NB4 (cell line): ENCODE measurements around the gene PPIL6.

Source experiments
- DNase-seq: peaks from one replicate; pipeline ENCODE4 v3.0.0; 2010; ENCODE audit warnings: low read depth
- H3K4me3 ChIP-seq: one replicate; pipeline ENCODE4 v1.5.1; 2011; ENCODE audit warnings: mild to moderate bottlenecking, low read depth, low read length, moderate library complexity
- CTCF ChIP-seq: IDR thresholded peaks from one replicate; pipeline ENCODE4 v1.5.1; 2012; ENCODE audit warnings: low read depth, low read length
- MAX ChIP-seq: IDR thresholded peaks from 2 replicates; pipeline ENCODE4 v1.6.1; 2011; ENCODE audit warnings: low read depth, low read length
- MYC ChIP-seq: IDR thresholded peaks from 2 replicates; pipeline ENCODE4 v1.6.1; 2011; ENCODE audit warnings: low read depth, low read length
- POLR2A ChIP-seq: IDR thresholded peaks from 2 replicates; pipeline ENCODE4 v1.6.1; 2011; ENCODE audit warnings: mild to moderate bottlenecking; ENCODE audit not compliant: insufficient read length; ENCODE audit errors: extremely low read depth

The PPIL6 gene

GRCh38 chr6:109383438-109383940, 56.9 kb downstream of the PPIL6 start:
- no peak; the same call in 1 of the 2 replicates for TF ChIP-seq MAX
- TF ChIP-seq MYC = no peak
- no peak for TF ChIP-seq POLR2A
- no peak for TF ChIP-seq CTCF
- H3K4me3 ChIP-seq = peak overlapping the region; percentile 86
- peak; percentile 28 for DNase-seq

GRCh38 chr6:109382576-109383437, 57.6 kb downstream of the PPIL6 start:
- TF ChIP-seq POLR2A = peak; percentile 43
- peak; percentile 97 for TF ChIP-seq MAX
- peak; percentile 89 for TF ChIP-seq MYC
- peak; percentile 50 for TF ChIP-seq CTCF
- peak; percentile 98 for DNase-seq
- H3K4me3 ChIP-seq = peak overlapping the region; percentile 86

GRCh38 chr6:109381747-109382575, 58.5 kb downstream of the PPIL6 start, which contains the start of gene CD164:
CD164 (minus strand) TSS chr6:109382467; CDS start chr6:109382378, 89 bp downstream.
- TF ChIP-seq MYC (peak; percentile 88), CTCF (no peak), MAX (peak; percentile 87), POLR2A (peak; percentile 90)
- DNase-seq = peak; percentile 98
- H3K4me3 ChIP-seq = peak within 1 kb of the TSS; percentile 86

GRCh38 chr6:109381061-109381746, 59.2 kb downstream of the PPIL6 start:
- DNase-seq = peak; percentile 47
- no peak for TF ChIP-seq MAX
- TF ChIP-seq CTCF = no peak
- TF ChIP-seq MYC = no peak
- TF ChIP-seq POLR2A = no peak
- H3K4me3 ChIP-seq = peak overlapping the region; percentile 86

- H3K4me3 ChIP-seq = peak overlapping the region; percentile 86
- TF ChIP-seq MAX (no peak), CTCF (no peak), MYC (no peak), POLR2A (no peak)
- no peak for DNase-seq
Observed at GRCh38 chr6:109379711-109380110, 60.7 kb downstream of the PPIL6 start.
